Left forelimb (tissue), 1 donor: ENCODE data around the gene ANLN.
"Not testable (repeated sequence)": the region's sequence is repeated elsewhere in the genome, so short reads cannot be mapped to it uniquely, and the experiment has no call there.

Experiments
- DNase-seq: peaks from one replicate; pipeline ENCODE4 v3.0.0-alpha.2; 2018; ENCODE audit warnings: low spot score

ANLN gene

DNA sequence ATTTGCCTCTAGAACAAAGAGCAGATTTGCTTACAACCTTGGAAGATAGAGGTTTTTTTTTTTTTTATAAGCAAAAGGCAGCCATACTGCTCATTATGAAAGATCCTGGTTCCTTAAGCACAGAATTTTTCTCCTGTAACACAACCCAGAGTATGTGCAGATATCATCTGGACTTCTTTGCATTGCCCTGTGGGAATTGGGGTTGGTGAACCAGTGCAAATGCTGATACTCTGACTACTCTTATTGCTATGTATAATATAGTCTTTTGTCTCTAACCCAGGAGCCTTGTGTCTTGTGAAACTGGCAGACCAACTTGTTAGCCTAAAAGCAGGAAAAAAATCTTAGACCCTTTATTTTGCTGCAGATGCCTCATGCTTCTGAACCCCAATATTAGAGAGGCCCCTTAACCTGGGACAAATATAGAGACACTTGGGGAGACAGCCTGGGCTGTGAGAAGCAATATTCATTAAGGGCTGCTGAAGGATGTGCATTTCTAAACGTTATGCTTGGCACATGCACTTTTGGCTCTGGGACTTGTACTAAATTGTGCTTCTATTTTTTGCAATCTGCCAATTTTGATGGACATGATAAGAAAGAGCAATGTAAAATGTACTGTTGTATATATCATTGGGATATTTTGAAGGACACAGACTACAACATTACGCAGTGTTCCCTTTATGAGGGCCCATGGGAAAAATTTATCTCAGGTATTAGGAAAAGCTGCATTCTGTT, 78.9 kb downstream of the ANLN start:
- no peak for DNase-seq

DNA sequence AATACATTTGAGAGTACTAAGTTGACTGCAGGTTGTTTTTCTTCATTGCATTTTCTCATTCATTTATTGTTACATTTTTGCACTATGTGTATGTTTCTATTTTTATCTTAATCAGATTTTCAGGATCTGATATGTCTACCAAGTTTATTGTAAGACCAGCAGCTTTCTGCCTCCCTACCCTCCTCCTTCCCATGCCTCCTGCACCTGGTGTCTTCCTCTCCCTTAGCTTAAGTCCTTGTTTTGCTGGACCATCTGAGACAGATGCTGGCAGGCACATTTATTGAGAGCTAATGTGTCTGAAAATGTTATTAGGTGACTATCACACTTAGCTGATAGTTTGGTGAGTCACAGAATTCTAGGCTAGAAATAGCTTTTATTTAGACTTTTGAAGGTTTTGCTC, 79.6 kb downstream of the ANLN start:
- no peak for DNase-seq

DNA sequence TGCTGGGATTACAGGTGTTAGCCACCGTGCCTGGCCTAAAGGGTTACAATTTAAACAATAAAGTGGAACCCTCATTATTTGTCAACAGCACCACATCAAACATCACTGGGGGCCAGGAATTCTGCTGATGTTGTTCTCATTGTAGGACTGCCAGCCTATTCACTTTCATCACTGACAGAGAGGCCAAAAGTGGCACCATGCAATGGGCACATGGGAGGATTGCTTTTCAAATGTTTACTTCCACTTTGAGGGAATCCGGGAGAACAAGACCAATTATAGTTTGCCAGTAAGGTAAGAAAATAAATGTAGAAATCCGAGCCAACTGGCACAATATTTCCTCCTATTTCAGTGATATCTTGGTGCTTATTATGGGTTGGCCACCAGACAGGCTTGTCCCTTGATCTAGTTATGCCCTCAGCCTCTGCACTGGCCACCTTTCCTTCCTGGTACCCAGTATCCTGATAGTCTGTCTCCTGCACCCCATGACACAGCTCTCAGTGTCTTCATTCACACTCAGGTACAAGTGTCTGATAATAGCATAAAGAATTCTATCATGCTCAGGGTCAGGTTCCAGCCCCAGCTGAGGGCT, 82.6 kb downstream of the ANLN start:
- DNase-seq, result no peak

DNA sequence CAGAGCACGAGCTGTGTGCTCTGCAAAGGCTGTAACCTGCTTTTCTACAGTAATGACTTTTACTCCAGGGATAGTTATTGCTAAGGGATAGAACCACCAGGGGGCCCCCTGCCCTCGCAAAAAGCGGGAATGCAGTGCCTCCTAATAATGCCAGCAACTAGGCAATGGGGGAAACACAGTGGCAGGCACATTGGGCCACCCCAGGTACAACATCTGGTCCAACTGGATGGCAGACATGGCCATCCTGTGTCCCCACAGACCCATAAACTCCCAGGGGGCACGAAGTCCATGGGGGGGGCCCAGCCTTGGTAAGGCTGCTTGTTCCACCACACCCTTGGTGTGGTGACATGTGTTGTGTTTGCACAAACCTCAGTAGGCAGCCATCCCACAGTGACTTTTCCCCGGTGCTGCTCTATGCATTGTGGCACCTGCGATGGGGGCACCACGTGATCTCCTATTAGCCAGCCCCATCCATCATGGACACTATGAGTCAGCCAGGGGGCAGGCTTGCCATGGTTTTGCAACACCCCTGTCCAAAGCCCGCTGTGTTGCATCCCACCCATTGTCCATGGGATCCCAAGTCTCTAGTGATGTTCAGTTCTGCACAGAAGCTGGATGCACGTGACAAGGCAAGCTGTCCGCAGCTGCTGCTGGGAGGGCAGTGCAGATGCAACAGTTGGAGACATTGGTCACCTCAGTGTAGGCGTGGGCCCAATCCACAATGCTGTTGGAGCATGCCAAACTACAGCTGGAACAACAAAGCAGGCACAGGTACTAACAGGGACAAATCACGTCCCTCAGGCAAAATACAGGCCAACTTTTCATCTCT, 84.0 kb downstream of the ANLN start:
- DNase-seq, result no peak

DNA sequence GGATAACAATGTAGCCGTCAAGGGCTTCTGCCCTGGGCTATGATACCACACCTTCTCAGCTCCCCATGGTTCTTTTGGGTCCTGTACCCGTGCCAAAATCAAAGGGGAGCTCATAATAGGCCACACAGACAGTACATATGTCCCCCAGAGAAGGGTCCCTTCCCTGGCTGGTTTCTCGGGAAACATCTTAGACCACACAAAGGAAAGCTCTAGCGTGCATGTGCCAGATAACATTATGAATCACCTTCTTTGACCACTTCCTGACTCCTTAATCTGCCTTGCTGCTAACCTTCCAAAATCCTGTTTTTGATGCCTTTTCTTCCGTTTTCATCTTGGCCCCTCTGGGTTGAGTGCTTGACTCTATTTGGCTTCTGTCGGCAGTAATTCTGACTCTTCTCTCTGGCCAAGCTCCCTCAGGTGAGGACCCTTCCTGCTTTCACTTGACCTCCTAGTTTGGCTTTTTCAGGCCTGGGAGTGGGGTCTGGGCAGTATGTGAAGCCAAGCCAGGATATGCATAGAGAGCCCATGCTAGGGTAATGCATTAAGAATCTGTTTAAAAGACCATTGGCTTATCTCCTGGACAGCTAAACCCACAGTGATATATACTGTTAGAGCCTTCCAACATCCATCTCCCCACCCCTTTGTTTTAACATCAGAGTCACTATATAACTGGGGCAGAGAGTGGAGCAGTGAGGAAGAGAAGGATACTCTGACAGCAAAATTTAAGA, 84.8 kb downstream of the ANLN start:
- DNase-seq, result no peak

DNA sequence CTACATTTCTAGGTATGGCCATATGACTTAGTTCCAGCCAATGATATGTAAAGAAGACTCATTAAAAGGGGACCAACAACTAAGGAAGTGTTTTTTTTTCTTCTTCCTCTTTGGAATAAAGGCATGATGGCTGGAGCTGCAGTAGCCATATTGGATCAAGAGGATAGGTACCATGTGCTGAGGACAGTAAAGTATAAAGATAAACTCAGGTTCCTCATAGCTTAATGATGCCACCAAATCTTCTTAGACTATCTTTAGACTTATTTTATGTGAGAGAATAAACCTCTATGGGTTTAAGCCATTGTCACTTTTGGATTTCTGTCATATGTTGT, 85.3 kb downstream of the ANLN start:
- DNase-seq, result no peak

DNA sequence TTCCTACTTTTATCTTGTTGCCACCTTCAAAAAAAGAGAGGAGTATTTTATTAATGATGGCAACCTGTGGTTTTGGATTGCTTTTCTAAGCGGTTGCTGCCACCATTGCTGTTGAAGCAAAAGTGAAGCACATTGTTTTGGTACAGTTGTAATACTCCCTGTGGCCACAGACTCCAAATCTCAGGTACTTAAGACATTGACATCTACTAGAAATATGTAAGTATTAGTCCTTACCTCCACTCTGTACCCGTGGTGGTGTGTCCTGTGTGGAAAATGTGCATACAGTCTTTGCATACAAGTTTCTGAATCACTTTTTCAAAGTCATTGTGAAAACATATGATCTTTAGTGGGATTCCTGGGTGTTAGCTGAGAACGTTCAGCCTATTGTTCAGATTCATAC, 85.7 kb downstream of the ANLN start:
- DNase-seq, result no peak

DNA sequence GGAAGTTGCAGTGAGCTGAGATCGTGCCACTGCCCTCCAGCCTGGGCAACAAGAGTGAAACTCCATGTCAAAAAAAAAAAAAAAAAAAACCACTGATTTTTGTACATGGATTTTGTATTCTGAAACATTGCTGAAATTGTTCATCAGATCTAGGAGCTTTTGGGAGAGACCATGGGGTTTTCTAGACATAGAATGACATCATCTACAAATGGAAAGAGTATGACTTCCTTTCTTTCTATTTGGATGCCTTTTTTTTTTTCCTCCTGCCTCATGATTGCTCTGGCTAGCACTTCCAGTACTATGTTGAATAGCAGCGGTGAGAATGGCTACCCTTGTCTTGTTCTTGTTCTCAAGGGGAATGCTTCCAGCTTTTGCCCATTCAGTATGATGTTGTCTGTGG, 89.1 kb downstream of the ANLN start:
- no peak for DNase-seq

DNA sequence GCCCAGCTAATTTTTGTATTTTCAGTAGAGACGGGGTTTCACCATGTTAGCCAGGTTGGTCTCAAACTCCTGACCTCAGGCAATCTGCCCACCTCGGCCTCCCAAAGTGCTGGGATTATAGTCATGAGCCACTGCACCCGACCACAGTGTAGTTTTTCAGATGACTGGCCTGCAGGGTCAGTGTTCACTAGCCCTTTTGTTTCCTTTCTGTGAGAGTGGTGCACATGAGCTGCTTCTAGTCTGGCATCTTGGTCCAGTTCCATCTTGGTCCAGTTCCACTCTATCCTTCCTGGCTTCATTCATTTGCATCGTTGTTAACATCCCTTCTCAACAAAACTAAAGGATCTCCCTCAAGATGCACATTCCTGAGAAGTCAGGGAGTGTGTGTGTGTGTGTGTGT, 94.2 kb downstream of the ANLN start:
- not testable (repeated sequence) for DNase-seq

DNA sequence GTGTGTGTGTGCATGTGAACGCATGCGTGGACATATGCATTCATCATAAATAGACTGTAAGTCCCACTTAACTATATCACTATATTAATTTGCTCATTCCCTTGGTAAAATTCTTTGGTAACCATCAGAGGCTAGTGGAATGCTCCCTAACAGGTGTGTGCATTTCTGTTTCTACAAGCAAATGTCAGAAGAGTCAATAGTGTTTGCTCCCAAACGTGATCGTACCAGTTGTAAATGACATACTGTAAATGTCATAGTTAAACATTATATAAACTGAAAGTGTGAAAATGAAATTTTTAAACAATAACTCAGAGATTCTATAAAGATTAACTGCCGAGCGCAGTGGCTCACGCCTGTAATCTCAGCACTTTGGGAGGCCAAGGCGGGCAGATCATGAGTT, 94.6 kb downstream of the ANLN start:
- DNase-seq, result no peak

DNA sequence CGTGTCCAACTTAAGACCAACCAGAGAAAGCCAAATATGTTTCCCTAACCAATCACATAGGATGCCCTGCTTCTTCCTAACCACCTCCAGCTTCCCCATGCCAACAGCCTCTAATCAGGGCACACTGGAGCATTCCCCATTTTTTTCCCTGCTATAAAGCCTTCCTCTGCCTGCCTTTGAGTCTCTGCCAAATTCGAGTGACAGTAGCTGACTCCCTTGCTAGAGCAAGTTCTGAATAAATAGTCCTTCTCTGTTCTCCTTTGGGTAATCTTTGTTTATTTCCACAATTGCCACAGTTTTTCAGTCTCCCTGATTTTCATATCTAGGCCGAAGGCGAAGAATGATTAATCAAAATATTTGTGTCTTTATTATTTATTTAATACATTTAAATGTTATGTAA, 96.7 kb downstream of the ANLN start:
- no peak for DNase-seq

DNA sequence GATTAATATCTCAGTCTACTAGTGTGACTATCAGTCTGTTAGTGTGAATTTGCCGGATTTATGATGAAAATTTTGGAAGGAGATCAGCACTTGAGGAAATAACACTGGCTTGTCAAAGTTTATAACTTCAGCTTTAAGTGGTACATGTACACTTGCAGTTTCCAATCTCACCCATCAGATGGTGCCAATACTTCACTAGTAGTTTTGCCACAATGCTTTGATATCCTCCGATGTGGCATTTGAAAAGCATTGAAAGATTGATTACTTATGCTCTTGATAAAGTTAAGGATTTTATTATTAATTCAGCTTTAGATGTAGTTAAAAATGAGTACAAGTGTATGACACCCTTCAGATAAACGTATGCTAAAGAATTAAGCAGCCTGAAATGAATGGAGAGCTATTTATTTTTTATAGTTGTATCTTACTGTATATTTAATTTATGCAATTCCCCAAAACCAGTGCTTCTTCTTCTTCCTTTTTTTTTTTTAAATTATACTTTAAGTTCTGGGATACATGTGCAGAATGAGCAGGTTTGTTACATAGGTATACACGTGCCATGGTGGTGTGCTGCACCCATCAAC, 98.2 kb downstream of the ANLN start:
- no peak for DNase-seq

DNA sequence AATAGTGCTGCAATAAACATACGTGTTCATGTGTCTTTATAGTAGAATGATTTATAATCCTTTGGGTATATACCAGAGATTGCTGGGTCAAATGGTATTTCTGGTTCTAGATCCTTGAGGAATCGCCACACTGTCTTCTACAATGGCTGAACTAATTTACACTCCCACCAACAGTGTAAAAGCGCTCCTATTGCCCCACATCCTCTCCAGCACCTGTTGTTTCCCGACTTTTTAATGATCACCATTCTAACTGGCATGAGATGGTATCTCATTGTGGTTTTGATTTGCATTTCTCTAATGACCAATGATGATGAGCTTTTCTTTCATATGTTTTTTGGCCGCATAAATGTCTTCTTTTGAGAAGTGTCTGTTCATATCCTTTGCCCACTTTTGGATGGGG, 99.0 kb downstream of the ANLN start:
- not testable (repeated sequence) for DNase-seq

DNA sequence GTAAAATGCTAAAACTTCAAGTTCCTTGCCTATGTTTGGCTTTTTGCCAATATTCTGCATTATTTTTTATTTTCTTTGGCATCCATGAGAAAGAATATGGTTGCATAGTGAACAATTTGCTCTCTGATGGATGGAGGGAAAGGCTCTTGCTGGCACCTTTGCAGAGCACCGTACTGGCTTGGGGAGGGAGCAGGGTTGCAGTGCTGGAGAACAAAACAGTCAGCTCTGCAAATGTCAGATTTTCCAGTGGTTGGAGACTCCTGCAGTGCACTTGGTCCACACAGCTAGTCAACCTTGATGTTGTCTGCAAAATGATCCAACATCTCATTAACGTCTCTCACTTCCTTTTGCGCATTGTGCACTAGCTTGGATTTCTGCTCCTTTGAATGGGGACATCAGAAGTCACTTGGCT, 100.8 kb downstream of the ANLN start:
- DNase-seq, result no peak

DNA sequence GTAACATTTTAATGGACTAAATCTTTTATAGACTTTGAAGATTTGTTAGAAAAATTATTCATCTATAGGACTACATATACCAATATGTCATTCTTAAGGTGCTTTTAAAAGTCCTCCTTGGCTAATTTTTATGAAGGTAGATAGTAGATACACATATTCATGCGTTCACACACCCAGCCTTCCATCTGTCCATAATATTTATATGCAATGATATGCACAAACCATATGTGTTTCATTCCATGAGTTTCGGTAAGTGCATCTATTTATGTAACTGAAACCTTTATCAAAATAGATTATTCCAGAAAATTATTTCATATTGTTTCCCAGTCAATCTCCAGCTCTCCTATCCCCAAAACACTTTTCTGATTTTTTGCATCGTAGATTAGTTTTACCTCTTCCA, 101.7 kb downstream of the ANLN start:
- DNase-seq, result no peak

DNA sequence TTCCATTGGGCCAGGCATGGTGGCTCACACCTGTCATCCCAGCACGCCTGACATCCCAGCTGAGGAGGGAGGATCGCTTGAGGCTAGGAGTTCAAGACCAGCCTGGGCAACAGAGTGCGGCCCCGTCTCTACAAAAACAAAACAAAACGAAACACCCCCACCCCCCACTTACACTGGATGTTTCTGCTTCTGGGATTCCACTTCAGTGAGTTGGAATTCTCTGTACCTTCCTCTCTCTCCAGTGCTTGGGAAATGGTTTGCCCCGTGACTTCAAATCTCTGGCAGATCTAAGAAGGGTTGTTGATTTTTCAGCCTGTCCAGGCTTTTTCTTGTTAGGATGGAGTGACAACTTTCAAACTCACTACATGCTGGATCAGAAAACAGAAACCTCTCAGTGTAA, 106.9 kb downstream of the ANLN start:
- no peak for DNase-seq

DNA sequence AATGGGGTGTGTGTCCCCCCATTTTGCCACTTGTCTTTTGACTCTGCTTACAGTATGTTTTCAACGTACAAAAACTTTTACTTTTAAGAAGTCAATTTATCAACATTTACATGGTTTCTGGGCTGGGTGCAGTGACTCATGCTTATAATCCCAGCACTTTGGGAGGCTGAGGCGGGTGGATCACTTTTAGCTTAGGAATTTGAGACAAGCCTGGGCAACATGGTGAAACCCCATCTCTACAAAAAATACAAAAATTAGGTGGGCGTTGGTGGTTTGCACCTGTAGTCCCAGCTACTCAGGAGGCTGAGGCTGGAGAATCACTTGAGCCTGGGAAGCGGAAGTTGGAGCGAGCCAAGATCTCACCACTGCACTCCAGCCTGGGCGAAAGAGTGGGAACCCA, 107.5 kb downstream of the ANLN start:
- DNase-seq, result not testable (repeated sequence)

DNA sequence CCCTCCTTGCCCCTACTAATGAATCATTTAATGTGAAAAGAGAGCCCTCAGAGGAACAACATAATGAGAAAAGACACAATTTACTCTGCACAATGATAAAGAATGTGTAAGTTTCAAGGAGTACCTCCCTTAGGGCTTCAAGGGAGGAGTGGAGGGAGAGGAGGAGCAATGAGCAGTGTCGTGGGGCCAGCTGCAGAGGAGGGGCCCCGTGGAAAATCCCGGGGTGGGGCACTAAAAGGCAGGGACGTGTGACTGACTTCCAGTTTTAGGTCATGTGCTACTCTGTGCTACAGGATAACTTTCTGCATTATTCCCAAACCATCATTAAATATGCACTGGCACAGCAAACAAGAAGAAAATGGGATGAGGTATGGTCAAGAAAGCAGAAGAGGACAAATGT, 108.1 kb downstream of the ANLN start:
- DNase-seq, result no peak
